ENCODE data around the gene CC2D1A. TPM values are rescaled to one million over a fixed set of nuclear protein-coding genes. Genes with fewer than 3 reads are reported as not detected.

The CC2D1A gene
- polyA plus RNA-seq, 1 experiment: 5.1 TPM

DNA sequence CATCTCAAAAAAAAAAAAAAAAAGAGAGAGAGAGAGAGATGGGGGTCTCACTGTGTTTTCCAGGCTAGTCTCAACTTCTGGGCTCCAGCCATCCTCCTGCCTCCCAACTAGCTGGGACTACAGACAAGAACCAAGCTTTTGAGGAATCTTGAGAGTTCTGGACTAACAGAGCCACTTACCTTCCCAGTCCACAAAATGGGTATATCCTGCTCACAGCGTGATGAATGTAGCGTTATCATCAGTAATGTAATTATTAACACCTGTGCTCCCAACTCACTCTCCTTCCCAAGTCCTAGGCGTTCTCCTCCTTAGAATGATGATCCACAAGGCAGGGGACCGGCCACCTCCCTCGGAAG is 33.7 kb upstream of the CC2D1A start:
- H3K9me3 ChIP-seq (ENCODE audit: control insufficient read depth, insufficient read depth, low read length): no peaks in the 10 kb centered on the region
- ChIA-PET CTCF (interaction anchor here (0.6 to 1.3 kb wide), 5 partner anchors 10 to 1104 kb away, joined by 3 to 4 read pairs (median 3); no protein-coding TSS in a partner anchor), POLR2A (no interaction called here)
- no peak overlapping the region for H3K4me3 ChIP-seq (ENCODE audit: low read depth, low read length)
- no peaks in the 10 kb centered on the region for H3K27me3 ChIP-seq (ENCODE audit: control insufficient read depth, insufficient read depth, low read length)
- no peak for TF ChIP-seq CTCF (IDR thresholded peaks at IDR 0.05; ENCODE audit: low read depth, low read length)
- H3K27ac ChIP-seq (ENCODE audit: low read depth, low read length): no peak overlapping the region
- DNase-seq (ENCODE audit: low read depth, low spot score): no peak

GRCh38 chr19:13872695-13873389 is 33.2 kb upstream of the CC2D1A start:
- Histone ChIP-seq H3K27ac (ENCODE audit: low read depth, low read length) (no peak overlapping the region), H3K4me3 (ENCODE audit: low read depth, low read length) (no peak overlapping the region), H3K27me3 (ENCODE audit: control insufficient read depth, insufficient read depth, low read length) (no peaks in the 10 kb centered on the region), H3K9me3 (ENCODE audit: control insufficient read depth, insufficient read depth, low read length) (no peaks in the 10 kb centered on the region)
- DNase-seq (ENCODE audit: low read depth, low spot score): no peak
- CTCF ChIA-PET: interaction anchor here (0.6 to 1.3 kb wide), 6 partner anchors 11 to 1104 kb away, joined by 3 to 4 read pairs (median 3); no protein-coding TSS in a partner anchor
- POLR2A ChIA-PET: no interaction called here
- TF ChIP-seq CTCF (IDR thresholded peaks at IDR 0.05; ENCODE audit: low read depth, low read length): no peak

DNA sequence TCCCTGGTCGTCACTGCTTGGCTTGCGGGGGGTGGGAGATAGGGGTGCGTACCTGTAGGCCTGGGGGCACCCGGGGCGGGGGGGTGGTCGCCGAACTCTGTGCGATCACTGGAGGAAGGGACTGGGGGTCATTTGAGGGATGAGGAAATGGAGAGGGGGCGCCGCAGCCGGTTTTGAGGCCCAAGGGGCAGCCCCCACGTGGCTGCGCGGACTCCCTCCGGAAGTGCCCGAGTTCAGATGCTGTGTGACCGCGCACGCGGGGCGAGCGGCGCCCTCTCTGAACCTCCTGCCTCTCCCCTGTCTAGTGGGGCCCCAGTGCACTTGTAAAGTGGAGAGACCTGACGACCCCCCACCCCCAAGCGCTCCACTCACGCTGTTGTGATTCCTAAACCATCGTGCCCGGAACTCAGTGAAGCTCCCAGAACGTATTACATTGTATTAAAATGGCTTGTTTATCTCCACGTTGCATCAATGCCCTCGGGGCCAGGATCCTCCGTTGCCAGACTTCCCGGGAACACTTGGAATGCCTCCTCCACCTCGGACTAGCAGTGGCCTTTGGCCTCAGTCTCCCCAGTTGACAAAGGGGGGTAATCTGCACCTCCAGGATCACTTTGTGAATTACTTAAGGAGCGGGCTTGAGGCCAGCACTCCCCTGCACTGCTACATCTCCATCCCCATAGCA is 32.0 kb upstream of the CC2D1A start:
- H3K27me3 ChIP-seq (ENCODE audit: control insufficient read depth, insufficient read depth, low read length): no peaks in the 10 kb centered on the region
- POLR2A ChIA-PET: no interaction called here
- no peak for DNase-seq (ENCODE audit: low read depth, low spot score)
- CTCF ChIA-PET: interaction anchor here (0.8 kb wide), 1 partner anchor 202 kb away, joined by 4 read pairs; no protein-coding TSS in a partner anchor
- no peak overlapping the region for H3K27ac ChIP-seq (ENCODE audit: low read depth, low read length)
- no peaks in the 10 kb centered on the region for H3K9me3 ChIP-seq (ENCODE audit: control insufficient read depth, insufficient read depth, low read length)
- TF ChIP-seq CTCF (IDR thresholded peaks at IDR 0.05; ENCODE audit: low read depth, low read length): no peak
- H3K4me3 ChIP-seq (ENCODE audit: low read depth, low read length): no peak overlapping the region

DNA sequence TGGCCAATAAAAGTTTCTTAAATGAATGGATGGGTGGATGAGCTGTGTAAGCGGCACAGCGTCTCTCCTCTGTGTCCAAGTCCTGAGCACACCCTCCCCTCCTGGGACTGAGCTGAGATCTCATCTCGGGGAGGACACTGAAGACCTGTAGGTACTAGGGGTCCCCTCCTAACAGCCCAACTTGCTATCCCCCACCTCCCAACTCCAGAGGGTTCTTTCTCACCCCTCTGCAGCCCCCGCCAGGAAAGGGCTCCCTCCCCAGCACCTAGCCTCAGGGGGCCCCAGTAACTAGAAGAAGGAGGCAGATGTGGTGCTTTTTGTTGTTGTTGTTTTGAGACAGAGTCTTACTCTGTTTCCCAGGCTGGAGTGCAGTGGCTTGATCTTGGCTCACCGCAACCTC is 30.2 kb upstream of the CC2D1A start:
- no peak overlapping the region for H3K4me3 ChIP-seq (ENCODE audit: low read depth, low read length)
- DNase-seq (ENCODE audit: low read depth, low spot score): no peak
- no peak for TF ChIP-seq CTCF (IDR thresholded peaks at IDR 0.05; ENCODE audit: low read depth, low read length)
- ChIA-PET POLR2A (no interaction called here), CTCF (interaction anchor here (0.6 to 0.9 kb wide), 2 partner anchors 75 to 200 kb away, joined by 5 to 6 read pairs; no protein-coding TSS in a partner anchor)
- H3K27ac ChIP-seq (ENCODE audit: low read depth, low read length): no peak overlapping the region
- no peaks in the 10 kb centered on the region for H3K9me3 ChIP-seq (ENCODE audit: control insufficient read depth, insufficient read depth, low read length)
- no peaks in the 10 kb centered on the region for H3K27me3 ChIP-seq (ENCODE audit: control insufficient read depth, insufficient read depth, low read length)

DNA sequence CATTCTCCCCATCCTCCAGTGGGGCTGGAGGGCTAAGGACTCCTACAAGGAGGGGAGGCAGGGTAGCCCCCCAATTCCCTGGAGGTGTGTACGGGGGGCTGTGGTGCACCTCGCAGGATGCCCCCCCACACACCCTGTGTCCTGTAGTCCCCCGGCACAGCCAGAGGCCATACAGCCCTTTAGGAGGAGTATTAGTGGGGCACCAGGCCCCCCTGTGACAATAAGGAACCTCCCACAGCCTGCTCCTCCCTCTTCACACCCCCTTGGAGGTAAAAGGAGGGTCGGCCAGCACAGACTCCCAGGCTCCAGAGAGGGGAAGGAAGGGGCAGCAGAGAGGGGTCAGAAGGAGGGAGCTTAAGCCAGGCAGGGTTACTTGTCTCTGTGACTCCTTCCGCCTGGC is 29.2 kb upstream of the CC2D1A start, which contains the start of gene NANOS3:
Gene NANOS3, plus strand, starts transcription at position 301 of the 400 bp plus-strand sequence. CDS start 115 bp downstream, outside the sequence.
- Histone ChIP-seq H3K27me3 (ENCODE audit: control insufficient read depth, insufficient read depth, low read length) (no peaks in the 10 kb centered on the region), H3K4me3 (ENCODE audit: low read depth, low read length) (no peak within 1 kb of the TSS), H3K9me3 (ENCODE audit: control insufficient read depth, insufficient read depth, low read length) (no peaks in the 10 kb centered on the region), H3K27ac (ENCODE audit: low read depth, low read length) (no peak within 1 kb of the TSS)
- ChIA-PET POLR2A (no interaction called here), CTCF (interaction anchor here (1.9 kb wide), 1 partner anchor 199 kb away, joined by 11 read pairs; no protein-coding TSS in a partner anchor)
- no peak for TF ChIP-seq CTCF (IDR thresholded peaks at IDR 0.05; ENCODE audit: low read depth, low read length)
- no peak for DNase-seq (ENCODE audit: low read depth, low spot score)
